ENCODE measurements around the gene PTX4. TPM values are rescaled to one million over a fixed set of nuclear protein-coding genes. Genes with fewer than 3 reads are reported as not detected.
"Not testable (repeated sequence)": the region's sequence is repeated elsewhere in the genome, so short reads cannot be mapped to it uniquely, and the experiment has no call there.

PTX4 gene
- total RNA-seq, 1 donor from 2014 or later, result not detected

- no peak for DNase-seq (ENCODE audit: low read depth)
- no peak for TF ChIP-seq CTCF (conservative IDR thresholded peaks at IDR 0.05; ENCODE audit: low read depth, low read length)
- no peak overlapping the region for H3K4me3 ChIP-seq (ENCODE audit: low read depth, low read length)
These were observed 46.0 kb downstream of the PTX4 start for GRCh38 chr16:1442697-1443096.

- DNase-seq (ENCODE audit: low read depth), result no peak
- no peak for TF ChIP-seq CTCF (conservative IDR thresholded peaks at IDR 0.05; ENCODE audit: low read depth, low read length)
- no peak overlapping the region for H3K4me3 ChIP-seq (ENCODE audit: low read depth, low read length)
These were observed 47.3 kb downstream of the PTX4 start for GRCh38 chr16:1441391-1441829.

- H3K4me3 ChIP-seq (ENCODE audit: low read depth, low read length); DNase-seq (ENCODE audit: low read depth): not testable (repeated sequence)
These were observed 49.1 kb downstream of the PTX4 start for GRCh38 chr16:1439699-1440074.

GRCh38 chr16:1439058-1439698 lies 49.6 kb downstream of the PTX4 start:
- TF ChIP-seq CTCF (conservative IDR thresholded peaks at IDR 0.05; ENCODE audit: low read depth, low read length), result no peak
- H3K4me3 ChIP-seq (ENCODE audit: low read depth, low read length), result no peak overlapping the region
- DNase-seq (ENCODE audit: low read depth), result no peak

- no peak for TF ChIP-seq CTCF (conservative IDR thresholded peaks at IDR 0.05; ENCODE audit: low read depth, low read length)
- no peak overlapping the region for H3K4me3 ChIP-seq (ENCODE audit: low read depth, low read length)
- DNase-seq (ENCODE audit: low read depth), result no peak
These were observed 50.3 kb downstream of the PTX4 start for GRCh38 chr16:1438229-1439057.

GRCh38 chr16:1437606-1438005 lies 51.1 kb downstream of the PTX4 start:
- no peak for TF ChIP-seq CTCF (conservative IDR thresholded peaks at IDR 0.05; ENCODE audit: low read depth, low read length)
- H3K4me3 ChIP-seq (ENCODE audit: low read depth, low read length), result no peak overlapping the region
- DNase-seq (ENCODE audit: low read depth), result no peak

- DNase-seq (ENCODE audit: low read depth), result no peak
- no peak for TF ChIP-seq CTCF (conservative IDR thresholded peaks at IDR 0.05; ENCODE audit: low read depth, low read length)
- no peak overlapping the region for H3K4me3 ChIP-seq (ENCODE audit: low read depth, low read length)
These were observed 51.9 kb downstream of the PTX4 start for GRCh38 chr16:1436731-1437355.

All from epithelial cell of proximal tubule (primary cell).